Skeletal muscle cell (primary cell): Measurements from ENCODE around the gene PARD3.
"Not testable (repeated sequence)": the region's sequence is repeated elsewhere in the genome, so short reads cannot be mapped to it uniquely, and the experiment has no call there.

Experiments
- DNase-seq: peaks from one replicate; pipeline ENCODE4 v3.0.0-alpha.2; 2010; ENCODE audit warnings: low read depth
- H3K4me3 ChIP-seq: 2 replicates; pipeline ENCODE4 v1.5.1; 2011; ENCODE audit warnings: low read depth, mild to moderate bottlenecking, control low read depth, low read length, moderate library complexity

PARD3 gene

DNA sequence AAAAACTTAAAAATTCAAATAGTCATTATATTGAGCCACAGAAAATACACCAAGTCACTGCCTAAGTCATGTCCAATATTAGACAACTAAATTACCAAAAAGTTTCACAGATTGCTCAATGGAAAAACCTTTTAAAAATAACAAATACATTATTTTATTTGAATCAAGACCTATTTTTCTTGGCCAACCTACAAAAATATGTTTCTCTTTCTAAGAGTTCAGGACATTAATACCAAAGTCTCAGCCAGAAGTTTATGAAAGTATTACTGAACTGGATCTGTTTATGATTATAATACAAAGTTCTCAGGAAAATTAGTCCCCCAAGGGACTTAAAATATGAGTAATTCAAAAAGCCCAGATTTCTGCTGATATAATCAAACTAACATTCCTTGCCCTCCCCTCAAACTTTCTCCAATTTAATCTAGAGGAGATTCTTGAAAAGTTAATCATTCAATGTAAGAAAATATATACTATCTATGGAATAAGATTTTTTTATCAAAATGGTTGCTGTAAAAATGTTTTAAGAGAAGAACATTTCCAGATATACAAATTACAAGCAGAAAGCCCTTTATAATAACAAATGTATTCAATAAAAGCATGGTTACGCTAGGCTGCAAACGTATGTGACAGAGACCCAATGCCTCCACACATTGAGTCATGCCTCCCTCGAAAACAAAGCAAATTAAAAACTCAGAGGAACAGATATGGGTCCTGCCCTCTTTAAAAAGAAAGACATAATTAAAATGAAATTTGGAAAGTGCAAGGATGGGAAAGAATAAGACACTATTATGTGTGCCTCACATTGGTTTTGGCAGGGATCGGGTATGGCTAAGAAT is 381.6 kb downstream of the PARD3 start:
- peak; percentile 49 for DNase-seq
- H3K4me3 ChIP-seq: no peak overlapping the region

DNA sequence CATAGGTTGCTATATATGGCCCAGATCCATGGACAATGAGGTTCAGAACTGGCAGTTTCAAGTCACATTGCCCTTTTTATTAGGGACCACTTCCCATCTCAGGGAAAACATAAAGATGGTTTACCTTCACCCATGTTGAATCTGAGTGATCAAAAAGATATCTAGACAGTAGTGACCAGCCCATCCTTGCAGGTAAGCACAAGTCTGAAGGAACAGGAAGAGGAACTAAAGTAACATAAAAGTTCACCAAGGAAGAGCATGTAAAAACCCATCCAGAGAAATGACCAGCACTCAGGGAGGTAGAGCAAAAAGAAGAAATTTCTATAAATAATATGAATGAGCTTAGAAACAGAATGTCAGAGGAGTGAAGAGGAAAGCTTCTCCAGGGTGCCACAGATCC is 382.5 kb downstream of the PARD3 start:
- no peak for DNase-seq
- no peak overlapping the region for H3K4me3 ChIP-seq

DNA sequence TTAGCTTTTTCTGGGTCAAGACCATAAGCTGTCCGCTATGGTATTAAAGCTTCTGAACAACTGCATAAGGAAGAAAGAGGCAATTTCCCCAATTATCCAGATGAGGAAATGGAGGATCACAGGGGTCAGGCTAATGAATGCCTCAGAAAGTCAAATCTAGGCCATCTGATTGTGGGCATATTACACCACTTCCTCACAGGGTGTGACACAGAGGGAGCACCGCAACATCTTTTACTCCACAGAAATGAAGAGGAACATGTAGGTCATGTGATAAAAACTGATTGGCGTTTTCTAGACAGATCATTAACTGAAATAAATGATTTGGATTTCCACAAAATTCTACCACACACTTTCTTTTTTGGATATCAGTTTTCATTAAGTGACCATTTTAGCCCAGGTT is 384.4 kb downstream of the PARD3 start:
- no peak overlapping the region for H3K4me3 ChIP-seq
- no peak for DNase-seq

DNA sequence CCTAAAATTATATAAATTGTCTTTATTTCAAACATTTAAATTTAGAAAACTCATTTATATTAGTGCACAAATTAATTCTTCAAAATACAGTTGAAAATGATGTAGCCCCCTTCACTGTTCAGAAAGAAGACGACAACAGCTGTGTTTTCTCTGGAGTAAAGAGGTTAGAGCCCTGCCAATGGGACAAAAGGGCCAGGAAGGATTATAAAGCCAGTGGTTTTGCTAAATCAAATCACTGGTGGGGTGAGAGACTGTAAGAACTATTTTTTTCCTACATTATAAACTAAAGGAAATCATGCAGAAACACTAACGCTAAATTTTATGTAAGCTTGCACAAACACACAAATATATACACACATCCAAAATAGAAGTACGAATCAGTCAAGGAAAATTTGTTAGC is 386.6 kb downstream of the PARD3 start:
- no peak for DNase-seq
- no peak overlapping the region for H3K4me3 ChIP-seq

DNA sequence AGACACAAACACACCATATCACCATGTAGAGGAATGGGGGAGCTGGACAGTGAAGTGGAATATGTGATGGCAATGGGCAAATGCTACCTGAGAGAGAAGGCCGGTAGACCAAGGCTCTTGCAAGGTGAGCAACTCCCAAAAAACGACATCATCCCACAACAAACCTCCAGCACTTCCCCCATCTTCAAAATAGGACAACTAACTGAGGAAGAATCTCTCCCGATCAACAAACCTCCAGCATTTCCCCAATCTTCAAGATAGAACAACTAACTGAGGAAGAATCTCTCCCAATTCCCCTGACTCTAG is 387.2 kb downstream of the PARD3 start:
- DNase-seq: no peak
- no peak overlapping the region for H3K4me3 ChIP-seq

DNA sequence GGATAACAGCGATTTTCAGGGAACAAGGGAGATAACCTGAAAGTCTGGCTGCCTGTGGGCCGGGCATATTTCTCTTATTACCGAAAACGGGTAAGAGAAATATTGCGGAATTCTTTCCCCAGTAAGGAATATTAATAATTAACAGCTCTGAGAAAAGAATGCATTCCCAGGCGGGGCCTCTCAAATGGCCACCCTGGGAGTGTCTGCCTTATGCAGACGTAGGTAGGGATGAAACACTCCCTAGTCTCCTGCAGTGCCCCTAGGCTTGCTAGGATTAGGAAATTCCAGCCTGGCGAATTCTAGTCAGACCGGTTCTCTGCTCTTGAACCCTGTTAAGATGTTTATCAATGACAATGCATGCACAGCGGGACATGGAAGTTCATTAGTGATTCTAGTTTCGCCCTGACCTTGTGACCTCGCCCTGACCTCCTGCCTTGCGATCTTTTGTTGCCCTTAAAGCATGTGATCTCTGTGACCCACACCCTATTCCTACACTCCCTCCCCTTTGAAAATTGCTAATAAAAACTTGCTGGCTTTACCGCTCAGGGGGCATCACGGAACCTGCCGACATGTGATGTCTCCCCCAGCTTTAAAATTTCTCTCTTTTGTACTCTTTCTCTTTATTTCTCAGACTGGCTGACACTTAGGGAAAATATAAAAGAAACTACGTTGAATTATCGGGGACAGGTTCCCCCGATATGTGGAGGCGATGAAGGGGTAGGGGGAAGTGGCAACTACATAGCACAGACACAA is 387.8 kb downstream of the PARD3 start:
- not testable (repeated sequence) for H3K4me3 ChIP-seq, DNase-seq

DNA sequence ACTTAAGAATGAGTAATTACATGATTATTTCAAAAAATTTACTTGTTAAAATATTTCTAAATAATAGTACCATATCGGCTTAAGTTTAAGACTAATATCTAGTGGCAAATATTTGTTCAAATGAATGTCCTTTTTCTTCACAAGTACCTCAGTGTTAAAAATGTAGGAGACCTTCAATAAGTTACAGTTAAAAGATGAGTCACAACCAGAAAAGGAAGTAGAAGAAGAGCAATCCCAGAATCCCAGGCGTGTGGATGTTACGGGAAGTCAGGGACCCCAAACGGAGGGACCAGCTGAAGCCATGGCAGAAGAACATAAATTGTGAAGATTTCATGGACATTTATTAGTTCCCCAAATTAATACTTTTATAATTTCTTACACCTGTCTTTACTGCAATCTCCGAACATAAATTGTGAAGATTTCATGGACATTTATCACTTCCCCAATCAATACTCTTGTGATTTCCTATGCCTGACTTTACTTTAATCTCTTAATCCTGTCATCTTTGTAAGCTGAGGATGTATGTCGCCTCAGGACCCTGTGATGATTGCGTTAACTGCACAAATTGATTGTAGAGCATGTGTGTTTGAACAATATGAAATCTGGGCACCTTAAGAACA is 388.4 kb downstream of the PARD3 start:
- DNase-seq, H3K4me3 ChIP-seq: not testable (repeated sequence)

DNA sequence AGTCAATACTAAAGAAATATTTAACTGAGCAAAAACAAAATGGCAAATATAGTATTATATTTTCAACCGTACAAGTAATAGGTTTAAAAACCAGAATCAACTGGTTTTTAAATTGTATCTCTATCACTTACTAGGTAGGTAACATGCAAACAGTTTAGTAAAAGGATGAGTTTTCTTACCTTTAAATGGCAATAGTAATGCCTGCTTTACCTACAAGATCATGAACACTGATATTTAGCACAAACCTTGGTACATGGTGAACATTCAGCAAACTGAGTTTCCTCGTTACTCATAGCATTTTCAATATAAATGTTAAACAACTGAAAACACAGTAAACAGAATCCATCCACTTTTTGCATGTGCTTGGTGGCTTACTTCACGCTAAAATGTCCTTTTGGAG is 389.1 kb downstream of the PARD3 start:
- no peak overlapping the region for H3K4me3 ChIP-seq
- DNase-seq: no peak

DNA sequence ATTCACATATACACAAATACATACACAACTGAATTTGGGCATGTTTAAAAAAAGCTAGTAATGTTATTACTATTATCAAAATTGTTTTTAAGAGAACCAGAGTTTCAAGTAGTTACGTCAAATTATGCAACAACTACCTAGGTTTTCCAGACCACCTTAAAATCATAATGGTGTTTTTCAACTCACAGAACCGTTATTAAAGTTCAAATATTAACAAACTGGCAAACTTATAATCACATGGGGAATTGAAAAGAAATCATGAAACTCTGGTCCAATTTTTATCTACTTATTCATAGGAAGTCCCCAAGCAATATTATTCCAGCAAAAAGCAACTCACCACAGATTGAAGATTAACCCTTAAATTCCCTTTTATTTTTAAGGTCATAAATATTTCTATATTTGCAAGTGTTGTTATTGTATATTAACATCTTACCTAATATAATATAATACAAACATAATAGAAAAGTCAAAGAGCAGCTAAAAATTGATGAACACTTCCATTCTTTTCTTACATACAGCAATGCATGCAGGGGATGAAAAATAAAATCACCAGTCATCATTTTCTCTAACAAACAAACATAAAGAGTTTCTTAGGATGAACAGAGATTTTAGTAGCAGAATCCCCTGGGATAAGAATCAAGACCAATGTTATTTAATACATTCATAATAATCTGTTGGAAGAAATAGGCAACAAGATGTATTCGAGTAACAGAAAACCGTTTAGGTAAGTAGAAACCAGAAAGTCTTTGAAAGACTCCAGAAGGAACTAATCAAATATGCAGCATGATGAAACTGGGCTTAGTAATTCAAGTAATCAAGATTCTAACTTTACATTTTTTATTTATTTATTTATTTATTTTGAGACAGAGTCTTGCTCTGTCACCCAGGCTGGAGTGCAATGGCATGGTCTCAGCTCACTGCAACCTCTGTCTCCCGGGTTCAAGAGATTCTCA is 391.1 kb downstream of the PARD3 start:
- no peak overlapping the region for H3K4me3 ChIP-seq
- no peak for DNase-seq

DNA sequence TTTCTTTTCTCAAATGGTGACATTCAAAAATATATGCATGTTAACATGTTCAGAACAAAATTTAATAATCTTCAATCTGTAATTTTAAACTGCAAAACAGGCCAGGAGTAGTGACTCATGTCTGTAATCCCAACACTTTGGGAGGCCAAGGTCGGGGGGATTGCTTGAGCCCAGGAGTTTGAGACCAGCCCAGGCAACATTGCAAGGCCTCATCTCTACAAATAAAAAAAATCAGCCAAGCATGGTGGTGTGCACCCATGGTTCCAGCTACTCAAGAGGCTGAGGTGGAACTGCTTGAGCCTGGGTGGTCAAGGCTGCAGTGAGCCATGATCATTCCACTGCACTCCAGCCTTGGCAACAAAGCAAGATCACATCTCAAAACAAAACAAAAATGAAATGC is 394.3 kb downstream of the PARD3 start:
- H3K4me3 ChIP-seq: no peak overlapping the region
- no peak for DNase-seq

DNA sequence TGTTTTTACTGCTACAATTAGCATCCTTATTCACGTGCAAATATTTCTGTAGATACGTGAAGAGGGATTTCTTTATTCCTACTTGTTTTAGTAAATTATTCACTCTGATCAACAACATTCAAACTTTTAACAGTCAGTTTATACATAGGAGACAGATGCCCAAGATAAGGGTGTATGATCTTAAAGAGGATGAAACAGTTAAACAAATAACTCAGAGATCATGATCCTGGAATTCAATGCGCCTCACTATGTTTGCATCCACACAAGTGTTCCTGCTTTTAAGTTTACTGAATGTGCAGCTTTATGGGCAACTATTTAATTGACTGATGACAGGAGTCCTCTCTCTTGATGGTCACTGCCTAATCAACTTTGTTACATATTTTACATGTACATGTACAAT is 394.8 kb downstream of the PARD3 start:
- no peak overlapping the region for H3K4me3 ChIP-seq
- DNase-seq: no peak

DNA sequence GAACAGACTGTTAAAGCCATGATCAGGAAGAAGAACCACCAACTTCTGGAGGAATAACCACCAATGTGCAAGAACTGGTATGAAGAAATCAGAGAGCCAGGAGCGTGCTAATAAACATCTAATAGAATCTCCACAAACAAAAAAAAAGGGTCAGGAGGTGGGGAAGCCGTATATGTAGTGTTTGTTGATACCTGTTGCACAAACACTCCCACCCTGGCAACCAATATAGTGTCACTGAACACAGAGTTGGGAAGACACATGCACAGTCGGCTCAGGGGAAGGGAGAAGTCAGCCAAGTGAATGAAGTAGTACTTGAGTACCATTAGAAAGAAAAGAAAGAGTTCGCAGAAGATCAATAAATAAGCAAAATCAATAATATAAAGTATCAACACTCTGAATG is 400.1 kb downstream of the PARD3 start:
- DNase-seq: no peak
- no peak overlapping the region for H3K4me3 ChIP-seq

DNA sequence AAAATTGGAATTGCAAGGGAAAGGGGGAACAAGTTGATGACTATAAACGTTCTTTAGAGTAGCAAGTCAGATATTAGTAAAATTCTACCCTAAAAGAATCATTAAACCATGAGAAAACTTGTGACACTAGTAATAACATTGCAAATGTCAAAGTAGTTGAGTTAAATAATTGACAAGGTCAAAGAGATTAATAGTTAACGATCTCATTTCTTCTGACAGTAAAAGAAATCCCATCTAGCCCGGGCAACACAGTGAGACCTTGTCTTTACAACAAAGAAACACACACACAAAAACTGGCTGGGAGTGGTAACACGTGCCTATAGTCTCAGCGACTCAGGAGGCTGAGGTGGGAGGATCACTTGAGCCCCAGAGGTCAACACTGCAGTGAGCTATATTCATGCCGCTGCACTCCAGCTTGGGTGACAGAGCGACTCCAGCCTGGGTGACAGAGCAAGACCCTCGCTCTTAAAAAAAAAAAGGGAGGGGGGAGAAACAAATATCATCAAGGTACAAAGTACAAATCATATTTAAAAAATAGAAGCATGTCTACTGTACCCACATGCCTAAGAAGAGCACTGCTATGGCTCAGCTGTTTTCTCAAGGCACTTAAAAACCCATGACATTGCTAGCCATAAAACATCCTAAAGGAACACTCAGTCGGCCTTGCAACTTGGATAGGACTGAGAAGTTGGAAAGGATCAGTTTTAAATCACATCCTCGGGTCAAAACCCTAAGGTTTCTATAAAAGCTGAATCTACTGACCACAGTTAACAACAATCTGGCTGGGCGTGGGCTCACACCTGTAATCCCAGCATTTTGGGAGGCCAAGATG is 401.1 kb downstream of the PARD3 start:
- DNase-seq: no peak
- H3K4me3 ChIP-seq: no peak overlapping the region

DNA sequence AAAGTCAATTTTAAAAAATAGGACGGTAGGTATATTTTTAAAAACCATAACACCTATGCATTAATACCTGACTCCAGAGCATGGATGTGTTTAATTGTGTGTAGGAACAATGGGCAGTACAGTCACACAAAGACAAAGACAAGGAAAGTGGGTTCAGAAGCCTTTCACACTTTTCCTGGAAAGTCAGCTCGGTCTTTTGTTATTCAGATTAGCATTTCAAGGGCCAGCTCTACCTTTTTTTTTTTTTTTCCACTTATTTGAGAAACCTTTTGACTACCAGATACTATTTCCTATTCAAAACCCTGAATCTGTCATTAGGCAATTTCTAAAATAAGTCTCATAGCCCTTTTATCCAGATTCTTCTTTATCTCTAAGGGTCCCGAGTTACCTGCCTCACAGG is 401.9 kb downstream of the PARD3 start:
- H3K4me3 ChIP-seq: no peak overlapping the region
- DNase-seq: no peak

DNA sequence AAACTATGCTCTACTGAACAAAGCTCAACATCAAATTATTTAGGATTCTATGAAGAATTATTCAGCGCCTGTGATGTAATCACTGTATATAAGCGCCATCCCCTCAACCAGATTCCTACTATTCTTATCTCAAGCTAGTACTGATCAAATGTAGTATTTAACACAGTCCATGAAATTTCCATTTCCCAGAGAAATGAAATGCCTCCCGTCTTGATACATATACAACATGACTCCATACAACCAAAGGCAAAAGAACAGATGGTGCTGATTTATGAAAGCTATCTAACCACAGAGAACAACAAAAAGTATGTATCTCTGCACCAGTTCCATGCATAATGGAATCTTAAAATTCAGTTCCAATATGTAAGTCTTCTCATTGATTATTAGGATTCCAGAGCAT is 406.1 kb downstream of the PARD3 start:
- DNase-seq: no peak
- no peak overlapping the region for H3K4me3 ChIP-seq

DNA sequence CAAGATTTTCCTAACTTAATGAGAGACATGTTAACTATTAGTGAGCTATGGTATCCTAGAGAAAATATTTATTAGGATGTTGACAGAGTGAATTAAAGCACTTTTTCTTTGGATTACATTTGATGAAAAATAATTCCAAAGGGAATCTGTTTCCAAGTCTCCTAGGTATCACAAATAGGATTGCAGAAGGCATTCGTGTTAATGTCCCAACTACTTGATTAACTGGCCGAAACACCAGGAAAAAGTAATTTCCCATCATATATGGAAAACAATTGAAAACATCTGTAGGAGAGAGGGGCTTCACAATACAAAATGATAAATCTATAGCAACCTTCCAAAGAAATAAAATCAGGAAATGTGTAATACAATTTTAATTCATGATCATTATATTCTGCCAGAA is 406.7 kb downstream of the PARD3 start:
- no peak overlapping the region for H3K4me3 ChIP-seq
- DNase-seq: no peak

DNA sequence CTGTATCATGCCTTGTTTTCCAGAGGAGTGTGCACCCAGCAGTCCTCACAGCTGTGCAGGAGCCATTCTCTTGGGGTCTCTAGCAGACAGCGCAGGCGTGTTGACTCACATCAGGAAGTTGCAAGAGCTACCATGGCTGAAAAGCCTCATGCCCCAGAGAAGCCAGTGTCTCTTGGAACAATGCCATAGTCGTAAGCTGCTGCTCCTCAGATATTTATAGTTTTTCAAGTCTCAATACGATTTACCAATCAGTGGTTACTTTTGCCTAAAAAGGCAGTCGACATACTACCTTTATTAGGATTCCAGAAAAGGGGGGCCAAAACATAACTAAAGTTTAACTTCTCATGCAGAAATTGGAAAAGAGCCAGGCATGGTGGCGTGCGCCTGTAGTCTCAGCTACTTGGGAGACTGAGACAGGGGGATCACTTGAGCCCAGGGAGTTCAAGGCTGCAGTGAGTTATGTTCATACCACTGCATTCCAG is 407.7 kb downstream of the PARD3 start:
- no peak overlapping the region for H3K4me3 ChIP-seq
- peak; percentile 91 for DNase-seq

DNA sequence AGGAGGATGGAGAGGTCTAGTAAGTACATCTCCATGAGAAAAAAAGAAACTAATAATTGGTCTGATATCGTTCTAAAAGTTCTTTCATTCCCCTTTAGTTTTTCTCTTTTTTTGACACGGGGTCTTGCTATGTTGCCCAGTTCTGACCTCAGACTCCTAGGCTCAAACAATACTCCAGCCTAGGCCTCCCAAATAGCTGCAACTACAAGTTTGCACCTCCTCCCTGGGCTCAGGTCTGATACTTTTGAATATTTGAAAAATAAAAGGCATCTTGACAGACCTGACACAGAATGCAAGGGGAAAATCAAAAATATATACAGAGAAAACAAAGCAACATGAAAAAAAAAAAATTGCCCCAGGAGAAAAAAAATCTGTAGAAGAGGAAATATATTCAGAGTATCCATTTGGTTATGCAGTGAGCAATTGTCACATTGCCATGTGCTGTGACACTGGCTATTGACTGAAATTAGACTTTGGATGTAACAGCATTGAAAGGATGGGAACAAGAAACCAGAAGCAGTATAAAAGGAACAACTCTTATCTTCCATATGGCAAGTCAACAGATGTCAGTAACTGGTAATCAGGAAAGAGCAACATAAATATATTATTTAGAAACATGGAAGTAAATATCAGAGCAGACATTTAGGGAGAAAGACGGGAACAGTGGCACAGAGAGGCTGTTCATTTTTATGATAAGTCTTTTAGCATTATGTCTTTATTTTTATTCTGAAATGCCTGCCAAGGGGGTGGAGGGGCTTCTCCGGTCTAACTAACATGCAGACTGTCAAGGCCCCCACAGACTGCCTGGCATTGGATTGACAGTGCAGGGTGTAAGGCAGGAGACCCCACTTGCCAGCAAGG is 408.4 kb downstream of the PARD3 start:
- no peak for DNase-seq
- no peak overlapping the region for H3K4me3 ChIP-seq
